Posterior vena cava (tissue), 2 donors: ENCODE results near the gene CSMD2. TPM values are rescaled to one million over a fixed set of nuclear protein-coding genes. Genes with fewer than 3 reads are reported as not detected.

Source experiments
- DNase-seq: peaks from one replicate; pipeline ENCODE4 v3.0.0-alpha.2; 2020; ENCODE audit warnings: low spot score
- intact Hi-C, 2 donors: fragments of 100-400 bp; cut with DNase I; formaldehyde crosslinking; loops; one replicate each; pipeline versions ENCODE4 v1.14.1 to v1.14.2; 2022 to 2023
- total RNA-seq, 2 donors: library from RNA; stranded (reverse); fragmentation: NEBNext Ultra II Directional; extraction: Animal tissue kit (Norgen Biotek cat#: 25700); gene quantifications; one replicate each; pipeline ENCODE4 v1.2.1, GENCODE V29; 2021
- donor health status: DM: yes; HTN: yes; CAD: no.
- donor health status: DM: yes; HTN: yes; CAD: no.

Gene CSMD2
- total RNA-seq, 2 donors from 2014 or later: 2.4 to 3.1 TPM

GRCh38 chr1:34070201-34070836 is 94.7 kb downstream of the CSMD2 start:
- no peak for DNase-seq
- intact Hi-C loops: no loop called here

GRCh38 chr1:34066981-34067603 is 97.9 kb downstream of the CSMD2 start:
- intact Hi-C loops: no loop called here
- DNase-seq: no peak

- intact Hi-C loops: no loop called here
- no peak for DNase-seq
These were observed 98.9 kb downstream of the CSMD2 start for GRCh38 chr1:34066166-34066565.

- intact Hi-C loops: no loop called here
- DNase-seq: no peak
These were observed 99.5 kb downstream of the CSMD2 start for GRCh38 chr1:34065498-34065897.

GRCh38 chr1:34060901-34061415 is 104.1 kb downstream of the CSMD2 start:
- intact Hi-C loops: no loop called here
- DNase-seq: no peak

GRCh38 chr1:34060187-34060730 is 104.8 kb downstream of the CSMD2 start:
- intact Hi-C loops: no loop called here
- DNase-seq: no peak

- intact Hi-C loops: no loop called here
- no peak for DNase-seq
These were observed 107.5 kb downstream of the CSMD2 start for GRCh38 chr1:34057347-34058130.

GRCh38 chr1:34055818-34056217 is 109.2 kb downstream of the CSMD2 start:
- no peak for DNase-seq
- intact Hi-C loops: no loop called here

GRCh38 chr1:34054920-34055319 is 110.1 kb downstream of the CSMD2 start:
- DNase-seq: no peak
- intact Hi-C loops: no loop called here

GRCh38 chr1:34053660-34054059 is 111.4 kb downstream of the CSMD2 start:
- no peak for DNase-seq
- intact Hi-C loops: no loop called here

- intact Hi-C loops: no loop called here
These were observed 112.5 kb downstream of the CSMD2 start for GRCh38 chr1:34052565-34052964.

GRCh38 chr1:34050709-34051485 is 114.1 kb downstream of the CSMD2 start:
- intact Hi-C loops: no loop called here
- DNase-seq: no peak

More at GRCh38 chr1:34052565-34052964, 112.5 kb downstream of the CSMD2 start:
- no peak for DNase-seq

GRCh38 chr1:34049994-34050393 is 115.0 kb downstream of the CSMD2 start:
- intact Hi-C loops: no loop called here
- no peak for DNase-seq

- no peak for DNase-seq
- intact Hi-C loops: no loop called here
These were observed 115.6 kb downstream of the CSMD2 start for GRCh38 chr1:34049477-34049876.

- intact Hi-C loops: no loop called here
- DNase-seq: no peak
These were observed 127.2 kb downstream of the CSMD2 start for GRCh38 chr1:34037856-34038255.

- intact Hi-C loops: no loop called here
These were observed 127.9 kb downstream of the CSMD2 start for GRCh38 chr1:34037109-34037508.

GRCh38 chr1:34034036-34034435 is 131.0 kb downstream of the CSMD2 start:
- no peak for DNase-seq
- intact Hi-C loops: loop anchor here in 1 of 2 donors (5.0 kb wide), 1 partner anchor 762 kb away; no protein-coding TSS in a partner anchor

More at GRCh38 chr1:34037109-34037508, 127.9 kb downstream of the CSMD2 start:
- DNase-seq: no peak

GRCh38 chr1:34029954-34030353 is 135.1 kb downstream of the CSMD2 start:
- intact Hi-C loops: loop anchor here in 1 of 2 donors (5.0 kb wide), 1 partner anchor 758 kb away; no protein-coding TSS in a partner anchor
- no peak for DNase-seq

GRCh38 chr1:34029515-34029914 is 135.5 kb downstream of the CSMD2 start:
- intact Hi-C loops: no loop called here

More at GRCh38 chr1:34029515-34029914, 135.5 kb downstream of the CSMD2 start:
- DNase-seq: no peak
